B cell (primary cell): ENCODE data around the gene NUP98. TPM values are rescaled to one million over a fixed set of nuclear protein-coding genes. Genes with fewer than 3 reads are reported as not detected.

ENCODE experiments used
- ATAC-seq: fragments of 200-7000 bp; cut with Tn5 transposase; one replicate; pipeline ENCODE4 v1.10.0; 2021; ENCODE audit warnings: low read depth, mild to moderate bottlenecking, moderate number of reproducible peaks, moderate library complexity
- CTCF ChIA-PET: fragments of 350-600 bp; sonication (Branson Sonifier 250); formaldehyde crosslinking; loops from one replicate; lab custom pipeline; 2021; ENCODE audit warnings: antibody characterized with exemption, inconsistent platforms; lab: Charles Lee
- POLR2A ChIA-PET: fragments of 350-600 bp; sonication (Branson Sonifier 250); formaldehyde crosslinking; loops from one replicate; lab custom pipeline; 2021; ENCODE audit warnings: antibody characterized with exemption; lab: Charles Lee
- DNase-seq: peaks from one replicate; pipeline ENCODE4 v3.0.0; 2013
- H2AFZ ChIP-seq: 2 replicates; pipeline ENCODE4 v1.6.1; 2012; ENCODE audit warnings: mild to moderate bottlenecking, low read depth, low read length; ENCODE audit not compliant: insufficient read depth, poor library complexity, severe bottlenecking
- H3K27ac ChIP-seq, 2 donors: 1 replicate in 1 of 2; 2 replicates in 1 of 2; pipeline ENCODE4 v1.5.1; 2012 to 2013; ENCODE audit warnings: low read length in 2 of 2, mild to moderate bottlenecking in 2 of 2, moderate library complexity in 1 of 2
- H3K27me3 ChIP-seq, 4 experiments: fragments of 200-600 bp in 1 of 4; sonication (generic) in 1 of 4; replicated peaks in 1 of 4; 1 replicate in 2 of 4; 2 replicates in 2 of 4; pipeline versions ENCODE4 v1.6.1 to v1.7.0; 2013 to 2016; ENCODE audit warnings: low read length in 3 of 4, mild to moderate bottlenecking in 2 of 4, mixed read lengths in 1 of 4, moderate library complexity in 1 of 4; ENCODE audit not compliant: insufficient read depth in 4 of 4, control insufficient read depth in 3 of 4; ENCODE audit errors: control extremely low read depth in 1 of 4
- H3K36me3 ChIP-seq, 2 experiments: replicated peaks in 1 of 2; 1 replicate in 1 of 2; 2 replicates in 1 of 2; pipeline versions ENCODE4 v1.6.1 to v1.7.1; 2013; ENCODE audit warnings: low read length in 1 of 2; ENCODE audit not compliant: insufficient read depth in 2 of 2, control insufficient read depth in 1 of 2; ENCODE audit errors: control extremely low read depth in 1 of 2, extremely low read depth in 1 of 2
- H3K4me1 ChIP-seq, 2 donors: fragments of 200-600 bp in 1 of 2; sonication (generic) in 1 of 2; 1 replicate in 1 of 2; 2 replicates in 1 of 2; pipeline versions ENCODE4 v1.5.1 to v1.6.1; 2013 to 2017; ENCODE audit warnings: low read length in 2 of 2; ENCODE audit not compliant: control insufficient read depth in 2 of 2, insufficient read depth in 2 of 2
- H3K4me2 ChIP-seq: replicated peaks from 2 replicates; pipeline ENCODE3; 2012; ENCODE audit warnings: mild to moderate bottlenecking, low read depth, low read length; ENCODE audit not compliant: poor library complexity, severe bottlenecking
- H3K4me3 ChIP-seq, 5 experiments: fragments of 200-600 bp in 1 of 5; sonication (generic) in 1 of 5; 1 replicate in 3 of 5; 2 replicates in 2 of 5; pipeline versions ENCODE4 v1.5.1 to v1.7.0; 2011 to 2016; ENCODE audit warnings: low read length in 4 of 5, mild to moderate bottlenecking in 4 of 5, low read depth in 2 of 5, control low read depth in 1 of 5, moderate library complexity in 1 of 5; ENCODE audit not compliant: insufficient read depth in 1 of 5; ENCODE audit errors: control extremely low read depth in 1 of 5, extremely low read depth in 1 of 5
- H3K79me2 ChIP-seq: fragments of 200-600 bp; sonication (generic); one replicate; pipeline ENCODE4 v1.6.0; 2016; ENCODE audit warnings: low read length; ENCODE audit not compliant: control insufficient read depth, insufficient read depth
- H3K9ac ChIP-seq: fragments of 200-600 bp; sonication (generic); 2 replicates; pipeline ENCODE4 v1.6.1; 2017; ENCODE audit warnings: mild to moderate bottlenecking, low read length, moderate library complexity
- H3K9me3 ChIP-seq, 3 donors: one replicate each; pipeline versions ENCODE4 v1.6.1 to v1.7.1; 2013; ENCODE audit warnings: low read length in 2 of 3; ENCODE audit not compliant: control insufficient read depth in 2 of 3, insufficient read depth in 1 of 3; ENCODE audit errors: control extremely low read depth in 1 of 3
- H4K20me1 ChIP-seq: 2 replicates; pipeline ENCODE4 v1.6.0; 2012; ENCODE audit warnings: mild to moderate bottlenecking, low read length; ENCODE audit not compliant: insufficient read depth, control insufficient read depth, poor library complexity, severe bottlenecking
- H3K27ac Mint-ChIP-seq: one replicate; pipeline ENCODE4 v1.8.0; 2021; ENCODE audit warnings: mixed read lengths
- H3K27me3 Mint-ChIP-seq: one replicate; pipeline ENCODE4 v1.8.0; 2021; ENCODE audit warnings: mixed read lengths
- H3K4me1 Mint-ChIP-seq: one replicate; pipeline ENCODE4 v1.8.0; 2021; ENCODE audit warnings: mixed read lengths
- H3K4me3 Mint-ChIP-seq: one replicate; pipeline ENCODE4 v1.8.0; 2021; ENCODE audit warnings: mixed read lengths
- H3K9me3 Mint-ChIP-seq: one replicate; pipeline ENCODE4 v1.8.0; 2022; ENCODE audit warnings: mixed read lengths; ENCODE audit not compliant: insufficient read depth
- EZH2 ChIP-seq: IDR thresholded peaks from 2 replicates; pipeline ENCODE4 v1.6.1; 2012; ENCODE audit warnings: borderline replicate concordance, low read depth, mild to moderate bottlenecking, moderate library complexity, low read length; ENCODE audit not compliant: insufficient read depth, poor library complexity, severe bottlenecking
- whole genome bisulfite sequencing: methylation state at CpG from one replicate; pipeline ENCODE4 v1.1.5; 2013; ENCODE audit warnings: missing lambda C conversion rate; ENCODE audit not compliant: insufficient coverage; 5-methylcytosine and 5-hydroxymethylcytosine counted together
- intact Hi-C: fragments of 100-400 bp; cut with micrococcal nuclease; formaldehyde crosslinking; loops from one replicate; pipeline ENCODE4 v1.10.0; 2022
- polyA plus RNA-seq: library from polyadenylated mRNA; depleted of rRNA; stranded (reverse); fragments of >200 nt; gene quantifications from 2 replicates; pipeline ENCODE4 v1.2.3, GENCODE V29; 2012
- total RNA-seq, 2 donors: library from RNA; stranded (reverse); fragments of 120-200 nt in 1 of 2; gene quantifications; 1 replicate in 1 of 2; 2 replicates in 1 of 2; pipeline versions ENCODE4 v1.2.3 to v1.2.4, GENCODE V29; 2013 to 2022
- TF ChIP-seq, protein P1 (sequence below): fragments of 200-600 bp; IDR thresholded peaks from one replicate; pipeline ENCODE4 v1.8.0; 2022; ENCODE audit warnings: antibody characterized with exemption, mild to moderate bottlenecking

Gene NUP98
- total and polyA plus RNA-seq, 2 donors (not counting 1 experiment from before 2014, with no cell fraction given): 99.8 to 111 TPM

DNA sequence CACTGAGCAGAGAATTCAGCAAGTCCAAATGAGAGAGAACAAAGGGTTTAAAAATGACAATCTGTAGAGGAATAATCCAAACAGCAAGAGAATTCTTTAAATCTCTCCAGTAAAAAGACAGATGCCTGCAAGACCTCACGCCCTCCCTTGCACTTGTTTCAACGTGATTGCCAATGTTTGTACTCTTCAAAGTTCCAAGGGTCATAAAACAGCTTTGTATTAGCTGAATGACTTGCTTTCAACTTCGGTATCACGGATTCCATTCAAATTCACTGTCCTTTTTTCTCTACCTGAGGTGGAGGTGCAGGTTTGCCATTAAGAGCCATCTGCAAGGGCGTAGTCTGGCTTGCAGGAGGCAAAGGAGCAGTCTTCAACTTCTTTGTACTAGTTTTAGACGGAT lies 85.1 kb downstream of the NUP98 start:
- Histone ChIP-seq H3K27ac (no peak overlapping the region), H3K9ac (no peak overlapping the region), H3K4me1 (no peaks in the 10 kb centered on the region), H3K4me3 (no peak overlapping the region), H3K36me3 (peaks cover 1 to 82% of the 10 kb centered on the region in 2 experiments), H3K4me2 (no peak overlapping the region), H3K27me3 (no peaks in the 10 kb centered on the region), H4K20me1 (no peaks in the 10 kb centered on the region), H2AFZ (no peak overlapping the region), H3K79me2 (peaks cover 3% of the 10 kb centered on the region), H3K9me3 (no peaks in the 10 kb centered on the region)
- H3K4me1 Mint-ChIP-seq: no peaks in the 10 kb centered on the region
- WGBS: 100% methylated on average over 4 of the region's 6 CpGs
- POLR2A ChIA-PET: no interaction called here
- intact Hi-C loops: no loop called here
- H3K27ac Mint-ChIP-seq: no peak overlapping the region
- ATAC-seq (no peak), DNase-seq (no peak)
- CTCF ChIA-PET: interaction anchor here (0.6 kb wide), 1 partner anchor 138 kb away, joined by 4 read pairs; no protein-coding TSS in a partner anchor
- H3K27me3 Mint-ChIP-seq: no peaks in the 10 kb centered on the region
- no peaks in the 10 kb centered on the region for H3K9me3 Mint-ChIP-seq
- TF ChIP-seq, protein P1, sequence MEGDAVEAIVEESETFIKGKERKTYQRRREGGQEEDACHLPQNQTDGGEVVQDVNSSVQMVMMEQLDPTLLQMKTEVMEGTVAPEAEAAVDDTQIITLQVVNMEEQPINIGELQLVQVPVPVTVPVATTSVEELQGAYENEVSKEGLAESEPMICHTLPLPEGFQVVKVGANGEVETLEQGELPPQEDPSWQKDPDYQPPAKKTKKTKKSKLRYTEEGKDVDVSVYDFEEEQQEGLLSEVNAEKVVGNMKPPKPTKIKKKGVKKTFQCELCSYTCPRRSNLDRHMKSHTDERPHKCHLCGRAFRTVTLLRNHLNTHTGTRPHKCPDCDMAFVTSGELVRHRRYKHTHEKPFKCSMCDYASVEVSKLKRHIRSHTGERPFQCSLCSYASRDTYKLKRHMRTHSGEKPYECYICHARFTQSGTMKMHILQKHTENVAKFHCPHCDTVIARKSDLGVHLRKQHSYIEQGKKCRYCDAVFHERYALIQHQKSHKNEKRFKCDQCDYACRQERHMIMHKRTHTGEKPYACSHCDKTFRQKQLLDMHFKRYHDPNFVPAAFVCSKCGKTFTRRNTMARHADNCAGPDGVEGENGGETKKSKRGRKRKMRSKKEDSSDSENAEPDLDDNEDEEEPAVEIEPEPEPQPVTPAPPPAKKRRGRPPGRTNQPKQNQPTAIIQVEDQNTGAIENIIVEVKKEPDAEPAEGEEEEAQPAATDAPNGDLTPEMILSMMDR: no peak
- no peak for TF ChIP-seq EZH2
- H3K4me3 Mint-ChIP-seq: no peak overlapping the region

DNA sequence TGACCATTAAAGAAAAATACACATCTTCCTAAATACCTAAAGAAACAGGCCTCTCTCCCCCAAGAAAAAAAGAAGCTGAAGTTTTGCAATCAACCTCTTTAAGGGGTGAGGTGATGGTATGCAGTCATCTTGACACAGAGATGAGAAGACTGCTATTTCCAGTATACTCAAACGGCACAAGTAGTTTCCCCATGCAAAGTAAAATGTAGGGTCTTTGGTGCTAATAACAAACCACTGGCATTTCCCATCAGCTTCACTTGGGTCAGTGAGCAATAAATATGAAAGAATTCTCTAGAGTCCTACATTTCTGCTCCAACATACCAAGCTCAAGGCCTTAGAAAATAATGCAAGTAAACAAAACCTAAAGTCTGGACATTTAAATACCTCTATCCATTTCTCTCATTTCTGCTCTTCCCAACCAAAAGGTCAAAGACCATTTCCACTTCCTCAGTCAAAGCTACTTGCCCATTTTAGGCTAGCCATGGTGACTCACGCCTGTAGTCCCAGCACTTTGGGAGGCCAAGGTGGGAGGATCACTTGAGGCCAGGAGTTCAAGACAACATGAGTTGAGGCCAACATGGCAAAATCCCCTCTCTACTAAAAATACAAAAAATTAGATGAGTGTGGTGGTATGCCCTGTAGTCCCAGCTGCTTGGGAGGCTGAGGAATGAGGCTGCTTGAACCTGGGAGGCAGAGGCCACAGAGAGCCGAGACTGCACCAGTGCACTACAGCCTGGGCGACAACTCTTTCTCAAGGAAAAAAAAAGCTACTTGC lies 86.7 kb downstream of the NUP98 start:
- ChIA-PET CTCF (interaction anchor here (0.8 to 1.4 kb wide), 3 partner anchors 9 to 361 kb away, joined by 3 to 4 read pairs (median 3); partner anchors contain the start of gene PGAP2), POLR2A (no interaction called here)
- no peak for DNase-seq
- Histone ChIP-seq H3K4me3 (no peak overlapping the region), H3K27ac (no peak overlapping the region), H3K9me3 (no peaks in the 10 kb centered on the region), H3K4me1 (no peaks in the 10 kb centered on the region), H3K9ac (no peak overlapping the region), H3K4me2 (no peak overlapping the region), H3K27me3 (no peaks in the 10 kb centered on the region), H3K36me3 (peaks cover 1 to 78% of the 10 kb centered on the region in 2 experiments), H3K79me2 (peaks cover under 1% of the 10 kb centered on the region), H4K20me1 (no peaks in the 10 kb centered on the region), H2AFZ (no peak overlapping the region)
- WGBS: no CpG with 5 or more reads among the region's 4 CpGs
- H3K9me3 Mint-ChIP-seq: no peaks in the 10 kb centered on the region
- H3K27ac Mint-ChIP-seq: no peak overlapping the region
- TF ChIP-seq, protein P1: no peak
- TF ChIP-seq EZH2: no peak
- H3K27me3 Mint-ChIP-seq: no peaks in the 10 kb centered on the region
- H3K4me1 Mint-ChIP-seq: no peaks in the 10 kb centered on the region
- H3K4me3 Mint-ChIP-seq: no peak overlapping the region
- ATAC-seq: no peak
- intact Hi-C loops: no loop called here
